Stimulated activated CD4-positive, alpha-beta T cell treated with anti-CD3 and anti-CD28 coated beads, Interleukin-2, amount 100 ng/mL, for 24 hours (primary cell): ENCODE results near the gene SRSF3.
"Not testable (repeated sequence)": the region's sequence is repeated elsewhere in the genome, so short reads cannot be mapped to it uniquely, and the experiment has no call there.

Source experiments
- DNase-seq, 2 donors: peaks; one replicate each; pipeline ENCODE4 v3.0.0-alpha.2; 2020

The SRSF3 gene

DNA sequence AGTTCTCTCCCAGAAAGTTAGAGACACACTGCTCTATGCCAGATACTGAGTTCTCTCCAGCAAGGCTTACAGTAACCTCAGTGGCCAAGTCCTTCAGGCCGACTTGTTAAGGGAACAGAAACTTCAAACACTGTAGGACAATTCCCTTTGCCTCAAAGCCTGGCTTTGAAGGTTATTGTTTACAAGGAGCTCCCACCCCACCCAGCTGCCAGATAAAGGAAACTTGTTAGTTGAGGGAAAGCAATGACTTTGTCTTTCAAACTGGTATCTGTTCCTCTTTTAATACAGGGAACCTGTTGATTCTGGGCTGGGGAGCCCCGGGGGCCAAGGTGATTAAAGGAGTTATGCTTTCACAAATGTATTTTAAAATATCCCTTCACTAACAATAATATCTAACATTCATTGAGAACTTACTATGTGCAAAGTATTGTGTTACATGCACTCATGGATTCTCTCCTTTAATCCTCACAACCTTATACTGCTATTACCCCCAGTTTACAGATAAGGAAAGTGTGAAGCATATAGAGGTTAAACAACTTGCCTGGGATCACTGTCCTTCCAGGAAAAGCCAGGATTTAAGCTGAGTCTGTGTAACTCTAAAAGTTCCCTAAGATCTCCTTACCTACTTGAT, 56.8 kb downstream of the SRSF3 start:
- DNase-seq, result no peak

DNA sequence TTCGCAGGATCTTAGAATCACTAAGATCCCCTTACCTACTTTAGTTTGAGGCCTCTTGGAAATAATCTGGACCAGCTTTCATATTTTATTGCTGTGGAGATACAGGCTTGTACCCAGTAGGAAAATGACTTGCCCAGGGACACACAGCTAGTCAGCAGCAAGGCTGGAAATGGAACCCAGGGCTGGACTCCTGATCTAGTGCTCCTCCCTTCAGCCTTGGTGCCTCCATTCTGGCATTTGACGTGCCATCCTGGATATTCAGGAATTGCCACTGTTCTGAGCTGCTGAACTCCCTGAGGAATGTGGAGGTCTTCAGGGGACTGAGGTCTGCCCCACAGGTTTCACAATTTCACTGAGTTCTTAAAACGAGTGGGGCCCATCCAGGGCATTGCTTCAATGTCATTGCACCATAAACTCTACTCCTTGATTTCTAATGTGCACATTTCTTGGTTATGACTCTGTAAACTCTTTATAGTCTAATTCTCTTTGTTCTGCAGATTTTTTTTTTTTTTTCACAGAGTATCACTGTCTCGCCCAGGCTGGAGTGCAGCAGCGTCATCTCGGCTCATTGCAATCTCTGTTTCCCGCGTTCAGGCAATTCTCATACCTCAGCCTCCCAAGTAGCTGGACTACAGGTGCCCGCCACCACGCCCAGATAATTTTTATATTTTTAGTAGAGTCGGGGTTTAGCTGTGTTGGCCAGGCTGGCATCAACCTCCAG, 57.7 kb downstream of the SRSF3 start:
- no peak for DNase-seq

DNA sequence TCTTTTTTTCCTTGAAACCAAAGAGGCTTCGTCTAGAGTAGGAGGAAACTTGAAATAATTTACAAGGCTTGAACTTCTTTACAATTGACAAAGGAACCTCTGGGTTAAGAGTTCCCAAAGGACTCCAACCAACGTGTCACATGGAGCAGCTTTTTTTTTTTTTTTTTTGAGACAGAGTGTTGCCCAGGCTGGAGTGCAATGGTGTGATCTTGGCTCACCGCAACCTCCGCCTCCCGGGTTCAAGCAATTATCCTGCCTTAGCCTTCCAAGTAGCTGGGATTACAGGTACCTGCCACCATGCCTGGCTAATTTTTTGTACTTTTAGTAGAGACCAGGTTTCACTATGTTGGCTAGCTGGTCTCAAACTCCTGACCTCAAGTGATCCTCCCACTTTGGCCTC, 60.3 kb downstream of the SRSF3 start:
- not testable (repeated sequence) for DNase-seq
